ENCODE data around the gene EML4.

Gene EML4

DNA sequence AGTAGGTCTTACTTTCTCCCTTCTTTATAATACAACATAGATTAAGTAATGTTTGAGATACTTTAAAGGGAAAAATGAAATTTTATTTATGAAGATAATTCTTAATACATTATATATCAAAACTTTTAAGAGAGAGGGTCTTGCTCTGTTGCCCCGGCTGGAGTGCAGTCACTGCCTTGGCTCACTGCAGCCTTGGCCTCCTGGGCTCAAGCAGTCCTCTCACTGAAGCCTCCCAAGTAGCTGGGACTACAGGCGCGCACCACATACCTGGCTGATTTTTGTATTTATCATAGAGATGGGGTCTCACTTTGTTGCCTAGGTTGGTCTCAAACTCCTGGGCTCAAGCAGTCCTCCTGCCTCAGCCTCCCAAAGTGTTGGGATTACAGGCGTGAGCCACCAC is 97.1 kb downstream of the EML4 start:
- Histone ChIP-seq H3K9me3 (replicated peaks; ENCODE audit: insufficient read depth, low read length) (no peaks in the 10 kb centered on the region), H3K4me2 (ENCODE audit: low read depth, low read length) (no peak overlapping the region), H3K27me3 (replicated peaks; ENCODE audit: insufficient read depth, low read length) (no peaks in the 10 kb centered on the region), H3K9ac (ENCODE audit: low read length) (no peak overlapping the region), H2AFZ (ENCODE audit: low read length) (no peak overlapping the region), H3K79me2 (ENCODE audit: low read length) (peaks cover 12% of the 10 kb centered on the region), H3K36me3 (replicated peaks; ENCODE audit: insufficient read depth, low read length) (peaks cover 3% of the 10 kb centered on the region; the same call in 1 of the 2 replicates), H3K27ac (ENCODE audit: low read length) (no peak overlapping the region), H3K9me2 (replicated peaks; ENCODE audit: insufficient read depth, low read length) (no peaks in the 10 kb centered on the region), H3K4me3 (ENCODE audit: low read length) (no peak overlapping the region), H3K4me1 (ENCODE audit: low read length) (no peaks in the 10 kb centered on the region), H3F3A (ENCODE audit: insufficient read depth, low read length) (no peaks in the 10 kb centered on the region), H4K20me1 (ENCODE audit: insufficient read depth, low read length) (peaks cover 4% of the 10 kb centered on the region; the same call in 1 of the 2 replicates)
- no peak for TF ChIP-seq EZH2 (optimal IDR thresholded peaks at IDR 0.05; ENCODE audit: low read depth, low read length)
- TF ChIP-seq, protein P1, sequence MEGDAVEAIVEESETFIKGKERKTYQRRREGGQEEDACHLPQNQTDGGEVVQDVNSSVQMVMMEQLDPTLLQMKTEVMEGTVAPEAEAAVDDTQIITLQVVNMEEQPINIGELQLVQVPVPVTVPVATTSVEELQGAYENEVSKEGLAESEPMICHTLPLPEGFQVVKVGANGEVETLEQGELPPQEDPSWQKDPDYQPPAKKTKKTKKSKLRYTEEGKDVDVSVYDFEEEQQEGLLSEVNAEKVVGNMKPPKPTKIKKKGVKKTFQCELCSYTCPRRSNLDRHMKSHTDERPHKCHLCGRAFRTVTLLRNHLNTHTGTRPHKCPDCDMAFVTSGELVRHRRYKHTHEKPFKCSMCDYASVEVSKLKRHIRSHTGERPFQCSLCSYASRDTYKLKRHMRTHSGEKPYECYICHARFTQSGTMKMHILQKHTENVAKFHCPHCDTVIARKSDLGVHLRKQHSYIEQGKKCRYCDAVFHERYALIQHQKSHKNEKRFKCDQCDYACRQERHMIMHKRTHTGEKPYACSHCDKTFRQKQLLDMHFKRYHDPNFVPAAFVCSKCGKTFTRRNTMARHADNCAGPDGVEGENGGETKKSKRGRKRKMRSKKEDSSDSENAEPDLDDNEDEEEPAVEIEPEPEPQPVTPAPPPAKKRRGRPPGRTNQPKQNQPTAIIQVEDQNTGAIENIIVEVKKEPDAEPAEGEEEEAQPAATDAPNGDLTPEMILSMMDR (IDR thresholded peaks at IDR 0.05; ENCODE audit: low read length): no peak
- no peak for TF ChIP-seq EZH2phosphoT487 (IDR thresholded peaks at IDR 0.05; ENCODE audit: low read length)
- no peak for DNase-seq

DNA sequence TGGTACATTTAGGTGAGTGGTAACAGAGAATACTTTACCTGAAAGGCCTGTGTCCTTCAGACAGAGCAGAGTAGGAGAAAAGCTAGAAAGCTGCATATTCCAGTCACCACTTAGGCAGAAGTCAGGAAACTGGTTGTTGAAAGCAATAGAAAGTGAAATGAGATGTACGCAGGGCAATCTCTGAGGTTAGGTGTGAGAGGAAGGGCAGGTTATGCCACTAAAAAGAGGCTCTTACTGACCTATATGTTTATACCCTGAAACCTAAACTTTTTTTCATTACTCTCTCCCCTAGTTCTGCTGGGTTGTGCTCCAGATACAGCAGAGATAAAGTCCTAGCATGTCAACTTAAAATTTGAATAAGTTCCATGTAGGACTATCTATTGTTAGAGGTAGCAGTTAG is 98.4 kb downstream of the EML4 start:
- peak; percentile 11 for DNase-seq
- H3F3A ChIP-seq (ENCODE audit: insufficient read depth, low read length): no peaks in the 10 kb centered on the region
- H3K9me2 ChIP-seq (replicated peaks; ENCODE audit: insufficient read depth, low read length): no peaks in the 10 kb centered on the region
- H3K27ac ChIP-seq (ENCODE audit: low read length): no peak overlapping the region
- TF ChIP-seq EZH2phosphoT487 (IDR thresholded peaks at IDR 0.05; ENCODE audit: low read length) (no peak), EZH2 (optimal IDR thresholded peaks at IDR 0.05; ENCODE audit: low read depth, low read length) (no peak)
- TF ChIP-seq, protein P1 (IDR thresholded peaks at IDR 0.05; ENCODE audit: low read length): no peak
- H3K79me2 ChIP-seq (ENCODE audit: low read length): 0 out of 2 replicates have a peak, but pooled peaks cover 2% of the 10 kb centered on the region
- no peaks in the 10 kb centered on the region for H3K4me1 ChIP-seq (ENCODE audit: low read length)
- H3K27me3 ChIP-seq (replicated peaks; ENCODE audit: insufficient read depth, low read length): no peaks in the 10 kb centered on the region
- H3K4me2 ChIP-seq (ENCODE audit: low read depth, low read length): no peak overlapping the region
- no peak overlapping the region for H3K9ac ChIP-seq (ENCODE audit: low read length)
- peaks cover 2% of the 10 kb centered on the region; the same call in 1 of the 2 replicates for H4K20me1 ChIP-seq (ENCODE audit: insufficient read depth, low read length)
- H2AFZ ChIP-seq (ENCODE audit: low read length): no peak overlapping the region
- H3K36me3 ChIP-seq (replicated peaks; ENCODE audit: insufficient read depth, low read length): no peaks in the 10 kb centered on the region; the same call in 1 of the 2 replicates
- H3K9me3 ChIP-seq (replicated peaks; ENCODE audit: insufficient read depth, low read length): no peaks in the 10 kb centered on the region
- H3K4me3 ChIP-seq (ENCODE audit: low read length): no peak overlapping the region

DNA sequence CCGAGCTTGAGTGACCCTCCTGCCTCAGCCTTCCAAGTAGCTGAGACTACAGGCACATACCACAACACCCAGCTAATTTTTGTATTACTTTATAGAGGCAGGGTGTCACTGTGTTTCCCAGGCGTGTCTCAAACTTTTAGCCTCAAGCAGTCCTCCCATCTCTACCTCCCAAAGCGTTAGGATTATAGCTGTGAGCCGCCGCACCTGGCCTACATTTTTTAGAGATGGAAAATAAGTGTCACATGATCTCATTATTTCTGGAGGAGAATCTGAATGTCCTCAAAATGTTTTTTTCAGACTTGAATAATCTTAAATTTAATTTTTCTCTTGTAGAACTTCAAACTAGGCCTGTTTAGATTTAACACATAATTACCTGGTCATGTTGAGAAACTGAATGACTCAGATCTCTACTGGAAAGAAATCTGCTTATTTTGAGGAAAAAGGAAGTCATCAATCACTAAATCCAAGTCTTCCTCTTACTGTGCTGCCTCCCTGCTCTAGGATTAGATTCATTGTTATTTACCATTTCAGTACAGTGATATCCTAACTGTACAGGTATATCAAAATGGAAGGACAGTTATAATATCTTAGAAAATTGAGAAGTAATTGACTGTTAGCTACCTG is 99.5 kb downstream of the EML4 start:
- Histone ChIP-seq H3K9ac (ENCODE audit: low read length) (no peak overlapping the region), H3K9me3 (replicated peaks; ENCODE audit: insufficient read depth, low read length) (no peaks in the 10 kb centered on the region), H3K79me2 (ENCODE audit: low read length) (no peaks in the 10 kb centered on the region), H3K4me1 (ENCODE audit: low read length) (no peaks in the 10 kb centered on the region), H3K27ac (ENCODE audit: low read length) (no peak overlapping the region), H3K27me3 (replicated peaks; ENCODE audit: insufficient read depth, low read length) (no peaks in the 10 kb centered on the region), H3K4me2 (ENCODE audit: low read depth, low read length) (no peak overlapping the region), H3K9me2 (replicated peaks; ENCODE audit: insufficient read depth, low read length) (no peaks in the 10 kb centered on the region), H2AFZ (ENCODE audit: low read length) (no peak overlapping the region), H4K20me1 (ENCODE audit: insufficient read depth, low read length) (no peaks in the 10 kb centered on the region), H3K4me3 (ENCODE audit: low read length) (no peak overlapping the region), H3F3A (ENCODE audit: insufficient read depth, low read length) (no peaks in the 10 kb centered on the region), H3K36me3 (replicated peaks; ENCODE audit: insufficient read depth, low read length) (no peaks in the 10 kb centered on the region; the same call in 1 of the 2 replicates)
- TF ChIP-seq, protein P1 (IDR thresholded peaks at IDR 0.05; ENCODE audit: low read length): no peak
- TF ChIP-seq EZH2phosphoT487 (IDR thresholded peaks at IDR 0.05; ENCODE audit: low read length) (no peak), EZH2 (optimal IDR thresholded peaks at IDR 0.05; ENCODE audit: low read depth, low read length) (no peak)
- no peak for DNase-seq

All from MM.1S (cell line).